ENCODE measurements around the gene LRRC7. TPM values are rescaled to one million over a fixed set of nuclear protein-coding genes. Genes with fewer than 3 reads are reported as not detected.

Gene LRRC7
- total RNA-seq, 1 donor, result under 0.01 TPM

- Histone ChIP-seq H4K20me1 (ENCODE audit: insufficient read depth, low read length) (no peaks in the 10 kb centered on the region), H3K79me2 (ENCODE audit: insufficient read depth, low read length) (no peaks in the 10 kb centered on the region), H3K27me3 (ENCODE audit: insufficient read depth, low read length) (no peaks in the 10 kb centered on the region), H3K4me3 (ENCODE audit: insufficient read depth, low read length) (no peak overlapping the region), H3K4me2 (ENCODE audit: insufficient read depth, low read length) (no peak overlapping the region), H3K4me1 (ENCODE audit: insufficient read depth, low read length) (no peaks in the 10 kb centered on the region), H3K27ac (ENCODE audit: low read depth, low read length) (no peak overlapping the region), H3K36me3 (ENCODE audit: insufficient read depth, low read length) (no peaks in the 10 kb centered on the region), H2AFZ (ENCODE audit: low read length) (no peak overlapping the region), H3K9me3 (ENCODE audit: low read depth, low read length) (no peaks in the 10 kb centered on the region)
- no peak for DNase-seq (ENCODE audit: insufficient read length, low spot score, missing footprints)
- TF ChIP-seq, protein P1, sequence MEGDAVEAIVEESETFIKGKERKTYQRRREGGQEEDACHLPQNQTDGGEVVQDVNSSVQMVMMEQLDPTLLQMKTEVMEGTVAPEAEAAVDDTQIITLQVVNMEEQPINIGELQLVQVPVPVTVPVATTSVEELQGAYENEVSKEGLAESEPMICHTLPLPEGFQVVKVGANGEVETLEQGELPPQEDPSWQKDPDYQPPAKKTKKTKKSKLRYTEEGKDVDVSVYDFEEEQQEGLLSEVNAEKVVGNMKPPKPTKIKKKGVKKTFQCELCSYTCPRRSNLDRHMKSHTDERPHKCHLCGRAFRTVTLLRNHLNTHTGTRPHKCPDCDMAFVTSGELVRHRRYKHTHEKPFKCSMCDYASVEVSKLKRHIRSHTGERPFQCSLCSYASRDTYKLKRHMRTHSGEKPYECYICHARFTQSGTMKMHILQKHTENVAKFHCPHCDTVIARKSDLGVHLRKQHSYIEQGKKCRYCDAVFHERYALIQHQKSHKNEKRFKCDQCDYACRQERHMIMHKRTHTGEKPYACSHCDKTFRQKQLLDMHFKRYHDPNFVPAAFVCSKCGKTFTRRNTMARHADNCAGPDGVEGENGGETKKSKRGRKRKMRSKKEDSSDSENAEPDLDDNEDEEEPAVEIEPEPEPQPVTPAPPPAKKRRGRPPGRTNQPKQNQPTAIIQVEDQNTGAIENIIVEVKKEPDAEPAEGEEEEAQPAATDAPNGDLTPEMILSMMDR (IDR thresholded peaks at IDR 0.05; ENCODE audit: extremely low read depth, low read depth, low read length), result no peak
These were observed 186.8 kb downstream of the LRRC7 start for GRCh38 chr1:69754521-69754920.

GRCh38 chr1:69755647-69756046, 187.9 kb downstream of the LRRC7 start:
- no peak overlapping the region for H3K4me3 ChIP-seq (ENCODE audit: insufficient read depth, low read length)
- H3K36me3 ChIP-seq (ENCODE audit: insufficient read depth, low read length), result no peaks in the 10 kb centered on the region
- H3K4me1 ChIP-seq (ENCODE audit: insufficient read depth, low read length), result no peaks in the 10 kb centered on the region
- no peak overlapping the region for H3K4me2 ChIP-seq (ENCODE audit: insufficient read depth, low read length)
- H3K79me2 ChIP-seq (ENCODE audit: insufficient read depth, low read length), result no peaks in the 10 kb centered on the region
- no peaks in the 10 kb centered on the region for H3K9me3 ChIP-seq (ENCODE audit: low read depth, low read length)
- no peak overlapping the region for H3K27ac ChIP-seq (ENCODE audit: low read depth, low read length)
- DNase-seq (ENCODE audit: insufficient read length, low spot score, missing footprints), result no peak
- H4K20me1 ChIP-seq (ENCODE audit: insufficient read depth, low read length), result no peaks in the 10 kb centered on the region
- H2AFZ ChIP-seq (ENCODE audit: low read length), result no peak overlapping the region
- H3K27me3 ChIP-seq (ENCODE audit: insufficient read depth, low read length), result no peaks in the 10 kb centered on the region
- TF ChIP-seq, protein P1 (IDR thresholded peaks at IDR 0.05; ENCODE audit: extremely low read depth, low read depth, low read length), result no peak

DNA sequence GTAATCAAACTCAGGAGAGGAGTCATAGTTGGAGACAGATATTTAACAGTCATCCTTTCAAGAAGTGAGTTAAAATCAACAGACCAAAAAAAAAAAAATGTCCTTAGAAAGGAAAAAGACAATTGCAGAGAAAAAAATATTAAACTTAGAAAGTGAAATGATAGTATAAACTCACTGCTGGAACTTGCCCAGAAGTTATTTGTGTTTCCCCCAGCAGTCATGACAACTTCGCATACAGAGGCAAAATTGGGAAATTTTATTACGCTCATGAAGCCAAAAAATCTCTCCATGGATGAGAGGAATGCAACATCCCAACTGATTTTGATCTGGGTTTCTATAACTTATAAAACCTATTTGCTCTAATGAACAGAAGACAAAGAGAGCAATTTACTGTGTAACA, 198.2 kb downstream of the LRRC7 start:
- DNase-seq (ENCODE audit: insufficient read length, low spot score, missing footprints), result no peak
- no peaks in the 10 kb centered on the region for H3K27me3 ChIP-seq (ENCODE audit: insufficient read depth, low read length)
- no peaks in the 10 kb centered on the region for H3K9me3 ChIP-seq (ENCODE audit: low read depth, low read length)
- H3K27ac ChIP-seq (ENCODE audit: low read depth, low read length), result no peak overlapping the region
- H3K4me1 ChIP-seq (ENCODE audit: insufficient read depth, low read length), result no peaks in the 10 kb centered on the region
- no peak overlapping the region for H3K4me2 ChIP-seq (ENCODE audit: insufficient read depth, low read length)
- no peaks in the 10 kb centered on the region for H3K36me3 ChIP-seq (ENCODE audit: insufficient read depth, low read length)
- H3K79me2 ChIP-seq (ENCODE audit: insufficient read depth, low read length), result no peaks in the 10 kb centered on the region
- TF ChIP-seq, protein P1 (IDR thresholded peaks at IDR 0.05; ENCODE audit: extremely low read depth, low read depth, low read length), result no peak
- H3K4me3 ChIP-seq (ENCODE audit: insufficient read depth, low read length), result no peak overlapping the region
- H4K20me1 ChIP-seq (ENCODE audit: insufficient read depth, low read length), result no peaks in the 10 kb centered on the region
- no peak overlapping the region for H2AFZ ChIP-seq (ENCODE audit: low read length)

DNA sequence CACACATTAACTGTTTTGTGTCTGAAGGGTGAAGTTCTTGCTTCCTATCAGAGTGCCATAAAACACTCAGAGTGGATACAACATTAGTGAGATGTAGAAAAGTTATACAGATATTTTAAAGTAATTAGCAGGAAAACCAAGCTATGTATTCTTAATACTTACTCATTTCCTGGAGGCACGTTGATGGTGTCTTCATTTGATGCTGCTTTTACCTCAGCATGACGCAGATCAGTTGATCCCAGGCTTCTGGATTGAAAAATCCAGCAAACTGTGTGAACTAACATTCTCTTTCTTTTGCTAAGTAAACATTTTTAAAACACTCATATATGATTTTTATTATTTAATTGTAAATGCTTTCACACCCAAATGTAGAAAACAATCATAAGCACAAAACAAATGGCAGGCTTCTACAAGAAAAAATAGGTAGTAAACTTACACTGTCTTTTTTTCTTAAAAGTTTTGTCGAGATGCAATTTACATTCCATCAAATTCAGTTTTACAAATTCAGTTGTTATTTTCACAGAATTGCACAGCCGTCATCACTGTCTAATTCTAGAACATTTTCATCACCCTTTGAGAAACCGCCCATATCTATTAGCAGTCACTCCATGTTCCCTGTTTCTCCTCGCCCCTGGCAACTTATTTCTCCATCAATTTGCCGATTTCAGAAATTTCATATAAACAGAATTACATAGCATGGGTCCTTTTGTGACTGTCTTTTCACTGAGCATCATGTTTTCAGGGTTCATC, 198.9 kb downstream of the LRRC7 start:
- Histone ChIP-seq H3K9me3 (ENCODE audit: low read depth, low read length) (no peaks in the 10 kb centered on the region), H3K27me3 (ENCODE audit: insufficient read depth, low read length) (no peaks in the 10 kb centered on the region), H2AFZ (ENCODE audit: low read length) (no peak overlapping the region), H3K36me3 (ENCODE audit: insufficient read depth, low read length) (no peaks in the 10 kb centered on the region), H3K4me3 (ENCODE audit: insufficient read depth, low read length) (no peak overlapping the region), H3K4me1 (ENCODE audit: insufficient read depth, low read length) (no peaks in the 10 kb centered on the region), H3K79me2 (ENCODE audit: insufficient read depth, low read length) (no peaks in the 10 kb centered on the region), H3K4me2 (ENCODE audit: insufficient read depth, low read length) (no peak overlapping the region), H4K20me1 (ENCODE audit: insufficient read depth, low read length) (no peaks in the 10 kb centered on the region), H3K27ac (ENCODE audit: low read depth, low read length) (no peak overlapping the region)
- DNase-seq (ENCODE audit: insufficient read length, low spot score, missing footprints), result no peak
- TF ChIP-seq, protein P1 (IDR thresholded peaks at IDR 0.05; ENCODE audit: extremely low read depth, low read depth, low read length), result no peak
